T-helper 2 cell (primary cell): ENCODE results near the gene GPR152.

Source experiments
- DNase-seq, 5 experiments: peaks; one replicate each; pipeline versions ENCODE4 v3.0.0 to v3.0.0-alpha.2; 2012 to 2022
- total RNA-seq, 2 donors: gene quantifications; one replicate each; lab custom pipeline; 2026; lab: John Stamatoyannopoulos, UW

The GPR152 gene
- total RNA-seq = 0 reads per million in 2 donors

DNA sequence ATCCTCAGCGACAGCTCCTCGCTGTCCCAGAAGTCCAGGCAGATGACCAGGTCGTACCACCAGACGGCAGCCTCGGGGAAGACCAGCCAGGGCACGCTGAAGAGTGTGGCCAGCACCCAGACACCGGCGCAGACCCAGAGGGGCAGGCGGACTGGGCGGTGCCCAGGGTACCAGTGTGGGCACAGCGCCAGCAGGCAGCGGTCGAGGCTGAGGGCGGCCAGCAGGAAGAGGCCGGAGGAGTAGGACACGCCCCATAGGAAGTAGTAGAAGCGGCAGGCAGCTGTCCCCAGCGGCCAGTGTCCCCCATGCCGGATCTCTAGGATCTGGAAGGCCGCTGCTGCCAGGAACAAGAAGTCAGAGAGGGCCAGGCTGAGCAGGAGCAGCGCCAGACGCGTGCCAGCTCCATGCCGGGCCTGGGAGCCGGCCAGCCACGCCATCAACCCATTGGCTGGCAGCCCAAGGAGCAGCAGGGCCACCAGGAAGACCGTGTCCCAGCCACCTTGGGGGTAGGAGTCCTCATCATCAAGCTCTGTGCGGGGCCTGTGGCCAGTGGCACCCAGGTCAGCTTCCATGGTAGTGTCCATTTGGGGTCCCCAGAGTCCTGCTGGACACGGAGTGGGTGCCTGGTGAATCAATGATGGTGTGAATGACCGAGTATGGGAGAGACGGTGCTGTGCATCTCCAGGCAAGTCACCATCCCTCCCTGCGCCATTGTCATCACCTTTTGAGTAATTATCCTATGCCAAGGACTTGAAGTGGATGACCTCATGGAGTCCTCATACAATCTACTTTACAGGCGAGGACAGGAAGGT is at the start of gene GPR152:
Gene GPR152, minus strand, starts transcription at position 589 of the 812 bp plus-strand sequence. Its CDS starts 5 bp downstream, at position 584.
- DNase-seq = no peak

GRCh38 chr11:67501854-67502253 is 49.3 kb upstream of the GPR152 start:
- DNase-seq = no peak

- DNase-seq = no peak
Measured at GRCh38 chr11:67500831-67501715, 48.5 kb upstream of the GPR152 start.

- DNase-seq = no peak
Measured at GRCh38 chr11:67500484-67500821, 47.9 kb upstream of the GPR152 start.

DNA sequence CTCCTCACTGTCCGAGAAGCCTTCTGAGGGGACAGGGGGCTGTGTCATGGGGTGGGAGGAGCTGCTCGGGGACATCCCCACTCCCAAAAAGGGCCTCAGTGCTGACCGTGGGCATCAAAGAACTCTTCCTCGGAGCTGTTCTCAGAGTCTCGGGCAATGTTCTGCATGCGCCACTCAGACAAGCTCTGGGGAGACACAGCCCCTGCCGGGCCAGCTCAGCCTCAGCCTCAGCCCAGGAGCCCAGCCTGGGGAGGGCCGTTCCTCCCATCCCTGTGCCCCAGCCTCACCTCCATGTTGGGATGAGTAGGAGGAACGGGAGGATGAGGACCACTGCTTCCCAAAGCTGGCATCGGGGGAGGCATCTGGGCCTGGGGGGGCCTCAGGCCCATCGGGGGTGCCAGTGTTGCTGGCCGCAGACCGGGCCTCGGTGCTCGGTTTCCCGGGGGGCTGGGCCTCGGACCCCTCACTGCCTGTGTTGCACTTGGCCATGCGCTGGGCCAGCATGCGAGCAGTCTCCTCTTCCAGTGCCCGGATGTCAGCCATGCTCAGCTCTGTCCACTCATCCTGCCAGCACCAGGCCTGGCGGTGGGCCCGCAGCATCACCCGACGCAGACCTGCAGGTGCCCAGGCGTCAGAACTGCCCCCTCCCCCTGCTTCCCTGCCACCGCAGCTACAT is 47.4 kb upstream of the GPR152 start:
- DNase-seq = no peak

- DNase-seq = no peak
Measured at GRCh38 chr11:67498544-67498972, 46.0 kb upstream of the GPR152 start.

DNA sequence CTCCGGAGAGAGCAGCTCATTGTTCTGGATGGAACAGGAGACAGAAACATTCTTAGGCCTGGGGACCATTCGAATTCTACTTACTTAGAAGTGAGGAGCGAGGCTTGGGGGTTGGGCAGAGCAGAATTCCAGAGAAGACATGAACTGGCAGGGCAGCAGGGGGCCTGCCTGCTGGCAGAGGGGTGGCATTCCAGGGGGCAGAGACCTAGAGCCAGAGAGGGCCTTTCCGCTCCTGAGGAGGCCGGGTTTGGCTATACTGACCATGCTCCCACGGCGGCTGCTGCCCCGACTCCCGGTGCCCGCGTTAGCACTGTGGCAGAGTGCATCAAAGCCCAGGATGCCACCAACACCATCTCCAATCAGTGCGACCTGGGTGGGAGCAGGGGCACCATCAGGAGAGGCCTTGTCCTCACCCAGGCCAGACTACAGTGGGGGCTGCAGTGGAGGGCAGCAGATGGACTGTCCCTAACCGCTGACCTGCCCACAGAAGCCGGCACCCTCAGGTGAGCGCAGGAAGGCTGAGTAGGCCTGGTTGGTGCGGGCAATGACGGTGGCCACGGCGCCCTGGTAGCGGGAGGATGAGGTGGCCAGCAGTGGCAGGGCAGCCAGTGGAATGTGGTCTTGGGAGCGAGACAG is 45.2 kb upstream of the GPR152 start:
- DNase-seq = no peak

GRCh38 chr11:67496113-67496512 is 43.6 kb upstream of the GPR152 start:
- no peak for DNase-seq

- DNase-seq = no peak
Measured at GRCh38 chr11:67495234-67496005, 42.9 kb upstream of the GPR152 start.

GRCh38 chr11:67494371-67495233 is 42.1 kb upstream of the GPR152 start:
- DNase-seq = no peak

GRCh38 chr11:67493548-67494370 is 41.2 kb upstream of the GPR152 start:
- DNase-seq = no peak

GRCh38 chr11:67492801-67493547 is 40.4 kb upstream of the GPR152 start:
- no peak for DNase-seq

DNA sequence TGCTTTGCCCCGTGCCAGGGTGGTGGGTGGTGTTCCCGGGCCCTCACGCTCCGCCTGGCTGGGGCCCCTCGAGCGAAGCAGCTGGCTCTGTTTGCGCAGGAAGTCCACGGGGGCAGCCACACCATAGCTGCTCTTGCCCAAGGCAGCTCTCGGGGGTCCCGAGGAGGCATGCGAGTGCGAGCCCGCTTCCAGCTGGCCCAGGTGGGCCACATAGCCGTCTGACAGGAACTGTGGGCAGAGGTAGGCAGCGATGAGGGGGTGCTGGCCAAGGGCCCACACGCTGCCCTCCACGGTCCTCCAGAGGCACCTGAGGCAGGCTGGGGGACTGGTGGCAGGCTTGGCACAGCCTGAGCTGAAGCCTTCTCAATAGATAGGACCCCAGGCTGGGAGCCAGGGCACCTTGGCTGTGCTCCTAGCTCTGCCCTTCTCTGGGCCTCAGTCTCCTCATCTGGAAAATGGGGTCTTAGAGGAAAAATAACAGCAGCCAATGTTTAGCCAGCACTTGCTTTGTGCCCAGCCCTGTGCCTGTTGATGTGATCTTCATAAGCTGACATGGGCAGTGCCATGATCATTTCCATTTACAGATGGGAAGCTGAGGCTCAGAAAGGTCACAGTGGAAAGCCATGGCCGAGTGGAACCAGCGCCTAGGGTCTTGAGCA is 39.7 kb upstream of the GPR152 start:
- no peak for DNase-seq

DNA sequence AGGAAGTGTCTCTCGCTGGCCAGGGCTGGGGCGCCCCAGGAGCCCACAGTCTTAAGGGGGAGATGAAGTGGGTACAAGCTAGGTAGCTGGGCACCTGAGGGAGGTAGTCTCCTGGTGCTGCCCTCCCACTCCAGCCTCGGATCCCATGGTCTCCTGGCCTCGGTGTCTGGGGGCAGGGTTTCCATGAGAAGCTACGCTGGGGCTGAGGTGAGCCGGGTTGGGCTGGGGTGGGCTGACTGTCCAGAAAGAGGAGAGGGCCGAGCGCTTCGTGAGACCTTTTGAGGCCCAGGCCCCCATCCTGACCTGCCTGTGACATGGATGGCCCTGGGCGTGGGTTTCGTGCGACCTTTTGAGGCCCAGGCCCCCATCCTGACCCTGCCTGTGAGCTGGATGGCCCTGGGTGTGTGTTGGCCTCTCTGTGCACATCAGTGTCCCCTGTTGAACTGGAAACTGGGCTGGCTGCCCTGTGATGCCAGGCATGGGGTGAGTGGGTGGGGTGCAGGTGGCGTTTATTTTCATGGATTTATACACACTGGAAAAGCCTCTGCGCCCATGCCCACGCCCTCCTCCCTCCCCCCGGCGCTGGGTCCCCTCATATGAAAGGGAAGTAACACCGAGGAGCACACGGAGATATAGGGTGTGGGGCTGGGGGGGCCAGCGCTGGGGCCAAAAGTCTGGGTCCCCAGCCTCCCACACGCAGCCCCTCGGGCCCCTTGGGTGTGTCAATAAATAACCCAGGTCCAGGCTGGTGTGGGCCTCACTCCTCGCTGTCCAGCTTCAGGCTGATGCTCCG is 38.9 kb upstream of the GPR152 start:
- DNase-seq = no peak

DNA sequence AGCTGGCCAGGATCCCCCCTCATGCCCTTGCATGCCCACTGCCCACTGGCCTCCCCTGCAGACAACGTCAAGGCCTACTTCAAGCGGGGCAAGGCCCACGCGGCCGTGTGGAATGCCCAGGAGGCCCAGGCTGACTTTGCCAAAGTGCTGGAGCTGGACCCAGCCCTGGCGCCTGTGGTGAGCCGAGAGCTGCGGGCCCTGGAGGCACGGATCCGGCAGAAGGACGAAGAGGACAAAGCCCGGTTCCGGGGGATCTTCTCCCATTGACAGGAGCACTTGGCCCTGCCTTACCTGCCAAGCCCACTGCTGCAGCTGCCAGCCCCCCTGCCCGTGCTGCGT is 38.2 kb upstream of the GPR152 start:
- DNase-seq = no peak

DNA sequence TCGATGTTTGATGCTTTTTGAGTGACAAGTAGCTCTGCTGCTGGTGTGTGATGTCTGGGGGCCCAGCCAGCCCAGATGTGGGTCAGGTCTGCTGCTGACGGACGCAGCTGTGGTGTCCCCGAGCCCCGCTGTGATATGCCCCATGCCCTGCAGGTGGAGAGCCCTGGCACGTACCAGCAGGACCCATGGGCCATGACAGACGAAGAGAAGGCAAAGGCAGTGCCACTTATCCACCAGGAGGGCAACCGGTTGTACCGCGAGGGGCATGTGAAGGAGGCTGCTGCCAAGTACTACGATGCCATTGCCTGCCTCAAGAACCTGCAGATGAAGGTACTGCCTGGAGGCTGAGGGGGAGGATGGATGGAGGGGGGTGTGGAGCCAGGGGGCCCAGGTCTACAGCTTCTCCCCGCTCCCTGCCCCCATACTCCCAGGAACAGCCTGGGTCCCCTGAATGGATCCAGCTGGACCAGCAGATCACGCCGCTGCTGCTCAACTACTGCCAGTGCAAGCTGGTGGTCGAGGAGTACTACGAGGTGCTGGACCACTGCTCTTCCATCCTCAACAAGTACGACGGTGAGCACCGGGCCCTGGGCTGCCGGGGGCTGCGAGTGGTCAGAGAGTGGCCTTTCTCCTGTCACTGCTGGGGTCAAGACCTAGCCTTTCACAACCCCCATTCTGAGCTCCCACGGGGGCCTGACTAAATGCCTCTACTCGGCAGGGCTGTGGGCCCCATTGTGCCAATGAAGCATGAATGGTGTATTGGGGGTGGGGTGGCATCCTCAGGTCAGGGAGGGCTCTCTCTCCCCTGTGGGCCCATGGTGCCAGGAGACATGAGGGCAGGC is 37.6 kb upstream of the GPR152 start:
- DNase-seq = no peak
